ENCODE measurements around the gene PPP1R12B.
"Not testable (repeated sequence)": the region's sequence is repeated elsewhere in the genome, so short reads cannot be mapped to it uniquely, and the experiment has no call there.

PPP1R12B gene

GRCh38 chr1:202521886-202522285 lies 173.4 kb downstream of the PPP1R12B start:
- Histone ChIP-seq H3K4me1 (ENCODE audit: insufficient read depth, low read length) (peaks cover 35% of the 10 kb centered on the region), H3K27ac (ENCODE audit: low read depth, low read length) (no peak overlapping the region), H3K4me3 (ENCODE audit: low read depth in 1 of 2, low read length in 2 of 2) (no peak overlapping the region), H3K27me3 (ENCODE audit: control insufficient read depth in 1 of 2, insufficient read depth in 2 of 2, low read length in 2 of 2) (no peaks in the 10 kb centered on the region), H3K9ac (ENCODE audit: low read length) (no peak overlapping the region), H3K36me3 (ENCODE audit: insufficient read depth, low read length) (no peaks in the 10 kb centered on the region), H3K9me3 (ENCODE audit: low read length) (no peaks in the 10 kb centered on the region)

GRCh38 chr1:202526056-202526455 lies 177.6 kb downstream of the PPP1R12B start:
- H3K4me1 ChIP-seq (ENCODE audit: insufficient read depth, low read length); H3K9me3 ChIP-seq (ENCODE audit: low read length); H3K36me3 ChIP-seq (ENCODE audit: insufficient read depth, low read length); H3K27ac ChIP-seq (ENCODE audit: low read depth, low read length); H3K9ac ChIP-seq (ENCODE audit: low read length); H3K27me3 ChIP-seq (ENCODE audit: control insufficient read depth in 1 of 2, insufficient read depth in 2 of 2, low read length in 2 of 2); H3K4me3 ChIP-seq (ENCODE audit: low read depth in 1 of 2, low read length in 2 of 2): not testable (repeated sequence)

GRCh38 chr1:202528096-202528722 lies 179.7 kb downstream of the PPP1R12B start:
- H3K9ac ChIP-seq (ENCODE audit: low read length); H3K9me3 ChIP-seq (ENCODE audit: low read length); H3K36me3 ChIP-seq (ENCODE audit: insufficient read depth, low read length); H3K27ac ChIP-seq (ENCODE audit: low read depth, low read length); H3K4me1 ChIP-seq (ENCODE audit: insufficient read depth, low read length); H3K27me3 ChIP-seq (ENCODE audit: control insufficient read depth in 1 of 2, insufficient read depth in 2 of 2, low read length in 2 of 2); H3K4me3 ChIP-seq (ENCODE audit: low read depth in 1 of 2, low read length in 2 of 2): not testable (repeated sequence)

GRCh38 chr1:202530686-202531085 lies 182.2 kb downstream of the PPP1R12B start:
- H3K4me1 ChIP-seq (ENCODE audit: insufficient read depth, low read length); H3K36me3 ChIP-seq (ENCODE audit: insufficient read depth, low read length); H3K9ac ChIP-seq (ENCODE audit: low read length); H3K4me3 ChIP-seq (ENCODE audit: low read depth in 1 of 2, low read length in 2 of 2); H3K9me3 ChIP-seq (ENCODE audit: low read length); H3K27me3 ChIP-seq (ENCODE audit: control insufficient read depth in 1 of 2, insufficient read depth in 2 of 2, low read length in 2 of 2); H3K27ac ChIP-seq (ENCODE audit: low read depth, low read length): not testable (repeated sequence)

GRCh38 chr1:202531472-202531811 lies 182.9 kb downstream of the PPP1R12B start:
- Histone ChIP-seq H3K27ac (ENCODE audit: low read depth, low read length) (no peak overlapping the region), H3K4me3 (ENCODE audit: low read depth in 1 of 2, low read length in 2 of 2) (no peak overlapping the region), H3K9ac (ENCODE audit: low read length) (no peak overlapping the region), H3K36me3 (ENCODE audit: insufficient read depth, low read length) (no peaks in the 10 kb centered on the region), H3K9me3 (ENCODE audit: low read length) (no peaks in the 10 kb centered on the region), H3K27me3 (ENCODE audit: control insufficient read depth in 1 of 2, insufficient read depth in 2 of 2, low read length in 2 of 2) (no peaks in the 10 kb centered on the region), H3K4me1 (ENCODE audit: insufficient read depth, low read length) (no peaks in the 10 kb centered on the region)

- not testable (repeated sequence) for H3K4me1 ChIP-seq (ENCODE audit: insufficient read depth, low read length); H3K27ac ChIP-seq (ENCODE audit: low read depth, low read length); H3K36me3 ChIP-seq (ENCODE audit: insufficient read depth, low read length); H3K4me3 ChIP-seq (ENCODE audit: low read depth in 1 of 2, low read length in 2 of 2); H3K27me3 ChIP-seq (ENCODE audit: control insufficient read depth in 1 of 2, insufficient read depth in 2 of 2, low read length in 2 of 2); H3K9ac ChIP-seq (ENCODE audit: low read length); H3K9me3 ChIP-seq (ENCODE audit: low read length)
Observed at GRCh38 chr1:202531812-202532616, 183.5 kb downstream of the PPP1R12B start.

- peak overlapping the region; percentile 73 to 76 for H3K4me3 ChIP-seq (ENCODE audit: low read depth in 1 of 2, low read length in 2 of 2)
- peak overlapping the region; percentile 85 for H3K27ac ChIP-seq (ENCODE audit: low read depth, low read length)
- H3K9ac ChIP-seq (ENCODE audit: low read length): peak overlapping the region; percentile 73
- H3K27me3 ChIP-seq (ENCODE audit: control insufficient read depth in 1 of 2, insufficient read depth in 2 of 2, low read length in 2 of 2); H3K9me3 ChIP-seq (ENCODE audit: low read length); H3K36me3 ChIP-seq (ENCODE audit: insufficient read depth, low read length); H3K4me1 ChIP-seq (ENCODE audit: insufficient read depth, low read length): not testable (repeated sequence)
Observed at GRCh38 chr1:202539166-202539574, 190.7 kb downstream of the PPP1R12B start.

- Histone ChIP-seq H3K9ac (ENCODE audit: low read length) (peak overlapping the region; percentile 73), H3K4me3 (ENCODE audit: low read depth in 1 of 2, low read length in 2 of 2) (peak overlapping the region; percentile 73 to 76), H3K27ac (ENCODE audit: low read depth, low read length) (peak overlapping the region; percentile 85)
- not testable (repeated sequence) for H3K36me3 ChIP-seq (ENCODE audit: insufficient read depth, low read length); H3K27me3 ChIP-seq (ENCODE audit: control insufficient read depth in 1 of 2, insufficient read depth in 2 of 2, low read length in 2 of 2); H3K9me3 ChIP-seq (ENCODE audit: low read length); H3K4me1 ChIP-seq (ENCODE audit: insufficient read depth, low read length)
Observed at GRCh38 chr1:202539583-202539982, 191.1 kb downstream of the PPP1R12B start.

GRCh38 chr1:202540014-202540413 lies 191.5 kb downstream of the PPP1R12B start:
- Histone ChIP-seq H3K4me3 (ENCODE audit: low read depth in 1 of 2, low read length in 2 of 2) (peak overlapping the region; percentile 73 to 76), H3K9ac (ENCODE audit: low read length) (peak overlapping the region; percentile 73), H3K9me3 (ENCODE audit: low read length) (no peaks in the 10 kb centered on the region), H3K36me3 (ENCODE audit: insufficient read depth, low read length) (no peaks in the 10 kb centered on the region), H3K4me1 (ENCODE audit: insufficient read depth, low read length) (peaks cover 9% of the 10 kb centered on the region), H3K27ac (ENCODE audit: low read depth, low read length) (peak overlapping the region; percentile 85), H3K27me3 (ENCODE audit: control insufficient read depth in 1 of 2, insufficient read depth in 2 of 2, low read length in 2 of 2) (no peaks in the 10 kb centered on the region)

- no peaks in the 10 kb centered on the region for H3K9me3 ChIP-seq (ENCODE audit: low read length)
- no peaks in the 10 kb centered on the region for H3K36me3 ChIP-seq (ENCODE audit: insufficient read depth, low read length)
- H3K4me3 ChIP-seq (ENCODE audit: low read depth in 1 of 2, low read length in 2 of 2): peak overlapping the region; percentile 73 to 76
- peak overlapping the region; percentile 73 for H3K9ac ChIP-seq (ENCODE audit: low read length)
- peak overlapping the region; percentile 85 for H3K27ac ChIP-seq (ENCODE audit: low read depth, low read length)
- H3K4me1 ChIP-seq (ENCODE audit: insufficient read depth, low read length): peaks cover 10% of the 10 kb centered on the region
- no peaks in the 10 kb centered on the region for H3K27me3 ChIP-seq (ENCODE audit: control insufficient read depth in 1 of 2, insufficient read depth in 2 of 2, low read length in 2 of 2)
Observed at GRCh38 chr1:202540448-202540847, 191.9 kb downstream of the PPP1R12B start.

- peaks cover 14% of the 10 kb centered on the region for H3K4me1 ChIP-seq (ENCODE audit: insufficient read depth, low read length)
- peak overlapping the region; percentile 73 for H3K9ac ChIP-seq (ENCODE audit: low read length)
- H3K4me3 ChIP-seq (ENCODE audit: low read depth in 1 of 2, low read length in 2 of 2): peak overlapping the region; percentile 73 to 76
- H3K27me3 ChIP-seq (ENCODE audit: control insufficient read depth in 1 of 2, insufficient read depth in 2 of 2, low read length in 2 of 2); H3K9me3 ChIP-seq (ENCODE audit: low read length); H3K36me3 ChIP-seq (ENCODE audit: insufficient read depth, low read length): not testable (repeated sequence)
- H3K27ac ChIP-seq (ENCODE audit: low read depth, low read length): peak overlapping the region; percentile 85
Observed at GRCh38 chr1:202540858-202541257, 192.4 kb downstream of the PPP1R12B start.

GRCh38 chr1:202542415-202542814 lies 193.9 kb downstream of the PPP1R12B start:
- H3K36me3 ChIP-seq (ENCODE audit: insufficient read depth, low read length); H3K27me3 ChIP-seq (ENCODE audit: control insufficient read depth in 1 of 2, insufficient read depth in 2 of 2, low read length in 2 of 2); H3K9me3 ChIP-seq (ENCODE audit: low read length): not testable (repeated sequence)
- H3K27ac ChIP-seq (ENCODE audit: low read depth, low read length): peak overlapping the region; percentile 85
- peak overlapping the region in 1 of 2 donors; percentile 76 for H3K4me3 ChIP-seq (ENCODE audit: low read depth in 1 of 2, low read length in 2 of 2)
- H3K4me1 ChIP-seq (ENCODE audit: insufficient read depth, low read length): peaks cover 18% of the 10 kb centered on the region
- H3K9ac ChIP-seq (ENCODE audit: low read length): peak overlapping the region; percentile 73

All from muscle layer of colon (tissue), 2 donors.